ENCODE data around the gene REX1BD.

Gene REX1BD

GRCh38 chr19:18603255-18603957, 14.8 kb downstream of the REX1BD start:
- no peak for DNase-seq (ENCODE audit: low read depth)

DNA sequence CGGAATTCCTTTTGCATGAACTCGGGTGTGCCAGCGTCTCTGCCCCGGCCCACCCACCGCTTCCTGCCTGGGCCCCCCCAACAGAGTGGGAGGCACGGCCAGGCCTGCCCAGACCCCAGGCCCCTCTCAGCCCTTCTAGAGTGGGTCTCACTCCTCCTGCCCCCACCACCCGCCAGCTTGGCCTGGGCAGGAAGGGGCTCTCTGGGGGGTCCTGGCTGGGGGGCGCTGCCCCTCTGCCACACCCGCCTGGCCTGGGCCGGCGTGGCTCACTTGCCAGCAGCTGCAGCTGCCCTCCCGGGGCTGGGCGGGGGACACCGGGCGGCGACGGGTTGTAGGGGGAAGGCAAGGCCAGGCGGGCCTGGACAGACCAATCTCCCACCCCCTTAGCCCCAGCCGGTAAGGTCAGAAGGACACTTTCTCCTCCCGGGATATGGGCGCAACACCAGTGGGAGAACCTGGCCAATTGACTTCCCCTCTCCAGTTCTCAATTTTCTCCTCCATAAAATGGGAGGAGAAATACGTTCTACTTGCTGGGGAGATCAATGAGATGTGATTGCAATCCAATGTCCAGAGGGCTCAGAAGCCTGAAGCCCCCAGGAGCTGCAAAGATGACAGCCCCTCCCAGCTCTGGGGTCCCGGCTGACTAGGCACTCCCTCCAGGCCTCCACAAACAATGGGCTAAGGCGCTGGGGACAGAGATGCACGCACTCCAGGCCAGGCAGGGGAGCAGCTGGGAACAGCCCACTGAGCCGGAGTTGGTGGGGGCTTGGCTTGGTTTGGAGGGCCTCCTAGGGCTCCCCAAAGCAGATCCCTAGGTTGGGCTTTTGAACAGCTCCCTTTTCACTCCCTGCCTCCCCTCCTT, 15.6 kb downstream of the REX1BD start:
- no peak for DNase-seq (ENCODE audit: low read depth)

DNA sequence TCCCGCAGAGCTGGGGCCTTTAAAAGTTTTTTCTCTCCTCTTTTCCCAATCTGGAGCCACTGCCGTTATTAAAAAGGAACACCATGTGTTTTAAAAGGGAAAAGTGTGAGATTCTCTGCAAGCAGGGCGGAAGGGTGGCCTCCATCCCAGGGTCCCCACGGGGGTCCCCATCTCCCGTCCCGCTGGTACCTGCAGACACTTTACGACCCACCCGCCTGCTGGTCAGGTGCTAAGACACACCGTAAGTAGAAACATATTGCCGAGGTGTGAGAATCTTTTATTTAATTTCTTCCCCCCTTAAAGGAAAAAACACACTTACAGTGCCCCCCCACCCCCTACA, 16.2 kb downstream of the REX1BD start:
- no peak for DNase-seq (ENCODE audit: low read depth)

- no peak for DNase-seq (ENCODE audit: low read depth)
Observed at GRCh38 chr19:18605196-18605545, 16.6 kb downstream of the REX1BD start.

DNA sequence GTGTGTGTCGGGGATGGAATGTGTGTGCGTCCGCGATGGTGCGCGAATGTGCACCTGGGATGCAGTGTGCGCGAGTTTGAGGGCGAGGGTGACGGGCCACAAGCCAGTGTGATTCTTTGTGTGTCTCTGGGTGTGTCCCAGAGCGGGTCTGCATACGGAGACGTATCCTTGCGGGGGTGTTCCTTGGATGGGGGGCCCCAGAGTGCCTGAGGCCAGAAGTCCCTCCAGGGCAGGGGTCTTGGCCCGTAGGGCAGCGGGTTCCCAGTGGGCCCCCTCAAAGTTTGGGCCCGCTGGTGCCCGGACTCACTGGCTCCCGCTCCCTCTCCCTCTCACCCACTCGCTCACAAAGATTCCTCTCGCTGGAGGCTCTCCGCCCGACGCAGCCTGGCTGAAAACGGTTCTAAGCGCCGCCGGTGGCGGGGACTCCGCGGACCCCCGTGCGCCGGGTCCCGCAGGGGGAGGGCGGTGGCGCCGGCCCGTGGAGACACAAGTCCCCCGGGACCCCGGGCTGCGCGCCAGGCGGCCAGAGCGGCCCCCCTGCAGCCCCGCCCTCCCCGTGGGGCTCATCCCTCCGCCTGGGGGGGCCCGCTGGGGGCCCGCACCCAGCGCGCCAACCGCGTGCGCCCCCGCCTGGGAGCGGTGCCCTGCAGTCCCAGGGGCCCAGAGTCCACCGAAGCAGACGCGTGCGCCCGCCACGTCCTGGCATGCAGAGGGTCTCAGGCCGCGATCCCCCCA, 17.1 kb downstream of the REX1BD start:
- no peak for DNase-seq (ENCODE audit: low read depth)

DNA sequence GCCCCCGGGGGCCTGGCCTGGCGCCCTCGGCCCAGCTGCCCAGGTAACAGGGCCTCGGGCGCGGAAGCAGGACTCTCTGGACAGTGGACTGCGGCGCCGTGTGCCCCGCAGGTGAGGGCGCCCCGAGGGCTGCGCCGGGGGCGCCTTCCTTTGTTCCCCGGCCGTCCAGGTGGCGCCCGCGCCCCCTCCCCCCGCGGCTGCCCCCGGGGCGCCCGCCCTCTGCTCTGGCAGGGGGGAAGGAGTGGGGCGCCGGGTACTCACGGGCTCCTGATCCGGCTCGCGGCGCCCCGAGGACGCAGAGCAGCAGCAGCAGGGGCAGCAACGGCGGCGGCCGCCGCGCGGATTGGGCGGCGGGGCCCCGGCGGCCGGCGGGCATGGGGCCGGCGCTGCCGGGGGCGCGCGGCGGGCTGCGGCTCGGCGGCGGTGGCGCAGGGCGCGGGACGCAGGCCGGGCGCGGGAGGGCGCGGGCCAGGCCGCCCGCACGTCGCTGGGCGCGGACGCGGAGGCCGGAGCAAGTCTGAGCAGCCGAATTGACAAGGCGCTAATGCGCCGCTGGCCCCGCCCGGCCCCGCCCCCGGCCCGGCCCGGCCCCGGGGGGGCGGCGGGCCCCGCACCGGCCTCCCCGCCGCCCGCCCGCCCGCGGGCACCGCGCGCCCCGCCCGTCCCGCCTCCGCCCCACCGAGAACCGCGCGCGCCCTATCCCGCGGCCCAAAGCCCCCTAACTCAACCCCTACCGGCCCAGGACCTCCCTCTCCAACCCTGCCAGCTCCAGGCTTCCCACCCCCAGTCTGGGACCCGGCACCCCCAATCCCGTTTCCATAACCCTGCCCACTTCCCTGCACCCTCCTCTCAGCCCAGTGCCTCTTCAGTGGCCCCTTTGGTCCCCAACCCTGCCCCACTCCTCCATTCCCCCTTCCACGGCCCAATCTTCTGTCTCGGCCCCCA, 18.0 kb downstream of the REX1BD start, which contains the start of gene CRLF1:
Gene CRLF1 (minus strand): TSS at position 519 of the 945 bp plus-strand sequence. CDS start 143 bp downstream, at position 376.
- no peak for DNase-seq (ENCODE audit: low read depth)

- no peak for DNase-seq (ENCODE audit: low read depth)
Observed at GRCh38 chr19:18607226-18608101, 18.9 kb downstream of the REX1BD start.

DNA sequence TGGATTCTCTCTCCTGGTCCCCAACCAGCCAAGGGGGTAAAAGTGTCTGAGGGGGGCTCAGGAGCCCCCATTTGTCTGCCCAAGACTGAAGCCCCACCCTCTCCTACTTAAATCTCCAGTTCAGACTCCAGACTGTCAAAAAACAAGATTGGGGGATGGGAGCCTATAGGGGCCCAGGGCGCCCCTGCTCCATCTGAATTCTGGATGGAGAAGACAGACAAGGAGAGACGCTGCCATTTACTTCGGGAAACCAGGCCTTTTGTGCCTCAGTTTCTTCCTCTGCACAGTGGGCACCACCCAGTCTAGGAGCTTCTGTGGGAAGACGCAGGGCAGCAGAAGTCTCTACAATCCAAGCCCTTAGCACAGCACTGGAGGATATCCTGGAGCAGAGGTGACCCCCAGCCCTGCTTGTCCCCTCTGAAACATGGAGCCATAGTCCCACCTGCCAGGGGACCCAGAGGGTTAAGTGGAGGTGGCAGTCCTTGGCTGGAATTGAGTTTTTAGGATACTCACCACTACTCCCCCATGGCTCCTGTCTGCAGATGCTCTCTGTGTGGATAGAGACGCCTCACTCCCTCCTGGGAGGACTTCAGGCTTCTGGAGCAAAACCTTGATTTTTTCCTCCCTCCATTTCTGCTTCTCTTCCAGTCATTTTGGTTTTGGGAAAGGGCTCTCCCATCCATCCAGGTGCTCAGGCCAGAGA, 19.7 kb downstream of the REX1BD start:
- DNase-seq (ENCODE audit: low read depth) = no peak

DNA sequence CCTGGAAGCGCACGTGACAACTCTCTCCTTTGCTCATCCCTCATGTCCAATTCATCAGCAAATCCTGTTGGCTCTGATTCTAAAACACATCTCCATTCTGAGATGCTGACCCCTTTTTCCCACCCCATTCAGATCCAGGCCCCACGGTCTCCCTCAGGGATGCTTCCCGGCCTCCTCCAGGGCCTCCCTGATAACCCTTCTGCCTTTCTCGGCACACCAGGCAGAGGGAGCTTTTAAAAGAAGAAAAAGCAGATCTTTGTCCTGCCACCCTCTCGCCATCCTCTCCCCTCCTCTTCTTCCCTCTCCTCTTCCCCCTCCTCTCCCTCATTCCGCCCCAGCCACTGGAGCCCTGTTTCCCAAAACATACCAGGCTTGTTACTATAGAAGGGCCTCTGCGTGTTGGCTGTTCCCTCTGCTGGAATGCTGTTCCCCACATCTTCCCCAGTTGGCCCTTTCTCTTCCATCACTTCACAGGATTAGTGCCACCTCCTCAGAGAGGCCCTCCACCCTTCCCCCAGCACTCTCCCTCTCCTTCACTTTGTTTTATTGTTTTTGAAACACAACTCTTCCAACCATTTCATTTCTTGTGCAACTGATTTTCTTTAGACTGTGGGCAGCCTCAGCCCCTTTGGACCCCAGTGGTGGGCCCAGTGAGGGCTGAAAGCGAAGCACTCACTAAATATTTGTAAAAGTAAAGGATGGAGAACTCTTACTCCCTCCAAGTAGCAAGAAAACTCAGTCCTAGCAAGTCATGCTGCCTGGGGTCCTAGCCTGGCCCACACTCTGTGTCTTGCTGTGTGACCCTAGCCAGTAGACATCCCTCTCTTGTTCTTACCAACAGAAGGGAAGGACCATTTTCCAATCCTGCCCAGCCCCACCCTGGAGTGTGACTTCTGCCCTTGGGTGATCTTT, 20.5 kb downstream of the REX1BD start:
- no peak for DNase-seq (ENCODE audit: low read depth)

- DNase-seq (ENCODE audit: low read depth) = no peak
Observed at GRCh38 chr19:18609717-18610051, 21.1 kb downstream of the REX1BD start.

DNA sequence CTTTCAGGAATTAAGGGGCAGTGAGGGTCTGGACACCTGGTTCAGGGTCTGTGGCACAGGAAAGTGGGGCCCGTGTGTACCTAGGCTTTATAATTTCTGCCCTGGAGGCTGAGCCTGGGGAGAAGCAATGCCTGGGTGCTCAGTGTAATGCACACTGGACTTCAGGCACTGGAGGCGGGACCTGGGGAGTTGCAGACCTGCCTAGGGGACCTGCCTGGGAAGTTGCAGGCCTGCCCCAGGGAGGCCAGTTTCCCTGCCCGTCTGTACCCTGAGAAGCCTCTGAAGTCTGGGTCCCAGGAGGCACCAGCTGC, 21.6 kb downstream of the REX1BD start:
- no peak for DNase-seq (ENCODE audit: low read depth)

DNA sequence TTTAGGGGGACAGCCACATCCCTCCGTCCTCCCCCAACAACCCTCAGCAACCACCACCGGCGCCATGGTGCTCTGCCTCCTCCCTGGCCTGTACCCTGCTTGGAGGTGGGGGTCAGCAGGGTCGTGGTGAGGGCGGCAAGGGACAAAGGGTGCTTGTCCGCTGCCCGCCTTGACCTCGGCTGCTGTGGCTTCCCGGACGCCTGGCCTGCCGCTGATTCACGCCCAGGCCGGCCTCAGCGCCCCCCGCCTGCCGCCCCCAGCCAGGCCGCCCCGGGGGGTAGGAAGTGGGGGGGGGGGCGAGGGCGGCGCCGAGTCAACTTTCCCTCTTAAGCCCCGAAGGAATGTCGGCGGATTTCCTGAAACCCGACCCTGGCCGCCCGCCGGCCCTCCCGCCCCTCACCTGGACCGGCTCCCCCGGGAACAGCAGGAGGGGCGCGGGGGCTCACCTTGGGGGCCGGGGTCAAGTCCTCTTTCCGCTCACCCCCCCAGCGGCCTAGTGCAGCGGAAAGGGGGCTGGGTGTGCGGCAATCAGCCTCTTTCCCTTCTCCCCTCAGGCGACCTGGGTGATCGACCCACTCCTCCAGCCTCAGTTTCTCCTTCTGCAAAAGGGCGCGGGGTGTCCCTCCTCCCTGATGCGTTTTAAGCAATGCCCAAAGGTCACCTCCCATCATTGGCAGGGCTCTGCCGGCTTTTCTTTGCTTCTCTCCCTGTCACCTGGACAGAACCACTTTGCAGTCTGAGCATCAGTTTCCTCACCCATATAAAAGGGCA, 22.1 kb downstream of the REX1BD start:
- DNase-seq (ENCODE audit: low read depth) = no peak

- no peak for DNase-seq (ENCODE audit: low read depth)
Observed at GRCh38 chr19:18611327-18612050, 22.9 kb downstream of the REX1BD start.

DNA sequence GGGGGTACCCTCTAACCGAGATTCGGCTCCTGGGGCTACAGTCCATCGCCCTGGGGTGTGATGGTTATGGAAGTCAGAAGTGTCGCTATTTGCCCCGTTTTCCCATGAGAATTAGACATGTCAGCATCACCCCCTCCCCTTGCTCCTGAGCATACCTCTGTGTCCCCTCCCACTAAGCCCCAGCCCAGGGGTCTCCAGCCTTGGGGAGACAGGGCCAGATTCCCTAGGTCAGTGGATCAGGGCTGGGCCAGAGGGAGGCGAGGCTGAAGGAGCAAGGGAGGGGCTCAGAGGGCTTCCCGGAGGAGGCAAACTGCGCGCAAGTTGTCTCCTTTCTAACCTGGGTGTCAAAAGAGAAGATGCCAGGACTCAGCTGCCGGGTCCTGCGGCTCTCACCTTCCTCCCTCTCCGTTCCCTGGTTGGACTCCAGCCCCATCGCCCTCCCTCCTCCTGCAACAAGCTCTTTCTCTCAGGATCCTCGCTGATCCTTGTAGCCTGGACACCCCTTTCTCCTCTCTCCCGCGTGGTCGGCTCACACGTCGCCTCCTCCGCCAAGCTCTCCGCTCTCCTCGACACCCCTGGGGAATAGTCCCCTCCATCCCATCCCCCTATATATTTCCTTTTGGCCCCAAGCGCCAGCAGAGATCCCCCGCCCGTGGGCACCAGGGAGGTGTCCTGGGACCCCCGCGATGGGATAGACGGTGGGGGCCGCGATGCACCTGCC, 23.6 kb downstream of the REX1BD start:
- DNase-seq (ENCODE audit: low read depth) = no peak

DNA sequence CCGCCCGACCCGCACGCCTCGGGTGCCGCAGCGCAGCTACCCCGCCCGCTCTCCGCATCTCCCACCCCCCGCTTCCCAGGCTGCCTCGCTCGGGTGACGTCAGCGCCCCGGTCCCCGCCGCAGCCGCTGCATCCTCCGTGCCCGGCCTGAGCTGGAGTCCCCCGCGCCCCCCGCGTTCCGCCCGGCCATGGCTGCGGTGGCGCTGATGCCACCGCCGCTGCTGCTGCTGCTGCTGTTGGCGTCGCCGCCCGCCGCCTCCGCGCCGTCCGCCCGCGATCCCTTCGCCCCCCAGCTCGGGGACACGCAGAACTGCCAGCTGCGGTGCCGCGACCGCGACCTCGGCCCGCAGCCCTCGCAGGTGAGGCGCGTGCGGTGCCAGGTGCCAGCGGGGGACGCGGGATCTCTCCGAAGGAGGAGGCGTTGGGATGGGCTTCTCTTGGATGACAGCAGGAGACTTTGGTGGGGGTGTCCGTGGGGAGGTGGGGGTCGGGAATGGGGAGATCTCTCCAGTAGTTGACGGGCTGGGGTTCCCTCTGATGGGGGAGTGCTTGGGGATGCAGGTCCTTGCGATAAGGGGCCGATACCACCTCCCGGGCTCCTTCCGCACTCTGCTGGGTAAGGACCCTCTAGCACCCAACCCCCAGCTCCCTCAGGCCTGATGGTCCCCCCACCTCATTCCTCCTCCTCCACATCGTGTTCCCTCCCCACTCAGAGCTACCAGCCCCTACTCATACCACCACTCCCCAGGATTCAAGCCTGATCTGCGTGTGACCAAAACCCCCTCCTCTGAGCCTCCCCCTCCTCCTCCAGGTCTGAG, 24.4 kb downstream of the REX1BD start, which contains the start of gene TMEM59L:
Gene TMEM59L (plus strand): TSS at position 99 of the 817 bp plus-strand sequence. CDS start 89 bp downstream, at position 188.
- DNase-seq (ENCODE audit: low read depth) = peak; percentile 41

GRCh38 chr19:18613589-18614234, 25.1 kb downstream of the REX1BD start:
- no peak for DNase-seq (ENCODE audit: low read depth)

Data from activated T-helper 9 cell treated with anti-CD3 and anti-CD28 coated beads, Interleukin-2, amount 50 U/mL, for 16 hours (primary cell).